GM19328 (cell line): ENCODE measurements around the gene GCHFR.

Source experiments
- ATAC-seq: cut with Tn5 transposase; IDR thresholded peaks from one replicate; pipeline ENCODE4 v1.9.1; 2021; ENCODE audit warnings: mild to moderate bottlenecking, moderate library complexity; ENCODE audit not compliant: unreplicated experiment

The GCHFR gene

DNA sequence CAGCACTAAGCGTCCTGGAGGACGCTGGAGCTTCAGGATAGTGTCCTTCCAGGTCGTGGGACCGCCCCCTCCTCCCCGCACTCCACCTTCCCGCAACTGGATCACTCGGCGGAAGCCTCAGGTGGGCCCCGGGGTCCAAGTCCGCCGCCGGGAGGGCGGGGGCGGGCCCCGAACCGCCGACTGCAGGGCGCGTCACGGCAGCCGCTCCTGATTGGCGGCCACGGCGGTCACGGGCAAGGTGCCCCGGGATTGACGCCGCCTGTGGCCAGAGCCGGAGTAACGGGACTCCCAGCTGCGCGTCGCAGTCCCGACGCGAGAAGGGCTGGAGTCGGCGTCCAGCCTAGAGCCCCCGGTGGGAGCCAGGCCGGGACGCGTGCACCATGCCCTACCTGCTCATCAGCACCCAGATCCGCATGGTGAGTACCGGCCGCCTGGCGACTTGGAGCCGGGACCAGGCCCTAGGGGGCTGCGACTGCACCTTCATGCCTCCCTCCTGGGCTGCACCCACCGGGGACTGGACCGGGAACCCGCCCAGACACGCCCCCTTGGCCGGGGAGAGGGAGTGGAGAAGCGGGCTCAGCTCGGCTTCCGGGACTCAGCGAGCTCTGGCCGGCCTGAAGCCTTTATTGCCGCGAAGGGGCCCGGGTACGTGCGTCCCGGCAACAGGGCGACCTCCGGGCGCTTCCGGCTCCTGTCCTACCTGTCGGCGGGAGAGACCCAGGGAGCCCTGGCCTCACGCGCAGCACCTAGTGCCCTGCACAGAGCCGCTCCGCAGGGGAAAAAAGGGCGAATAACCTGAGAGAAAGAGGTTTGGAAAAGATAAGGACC lies at the start of gene GCHFR:
GCHFR (plus strand) TSS at position 268 of the 828 bp plus-strand sequence; CDS start at position 381, 113 bp downstream.
- no peak for ATAC-seq

DNA sequence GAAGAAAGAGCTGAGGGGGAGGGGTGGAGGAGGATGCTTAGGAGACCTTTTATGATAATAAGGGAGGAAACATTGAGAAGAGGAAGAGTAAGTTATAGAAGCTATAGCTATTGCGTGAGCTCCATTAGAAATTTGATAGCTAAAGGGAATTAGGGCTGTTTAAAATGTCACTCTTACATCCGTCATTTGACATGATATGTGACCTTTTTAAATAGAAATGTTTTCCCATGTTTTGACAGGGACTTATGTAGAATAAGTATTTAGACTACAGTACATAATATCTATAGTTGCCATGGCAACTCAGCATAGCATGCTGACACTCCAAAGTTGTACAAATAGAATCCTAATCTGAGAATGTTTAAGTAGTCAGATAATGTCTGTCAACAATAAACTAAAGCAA lies 49.7 kb upstream of the GCHFR start:
- ATAC-seq = no peak

DNA sequence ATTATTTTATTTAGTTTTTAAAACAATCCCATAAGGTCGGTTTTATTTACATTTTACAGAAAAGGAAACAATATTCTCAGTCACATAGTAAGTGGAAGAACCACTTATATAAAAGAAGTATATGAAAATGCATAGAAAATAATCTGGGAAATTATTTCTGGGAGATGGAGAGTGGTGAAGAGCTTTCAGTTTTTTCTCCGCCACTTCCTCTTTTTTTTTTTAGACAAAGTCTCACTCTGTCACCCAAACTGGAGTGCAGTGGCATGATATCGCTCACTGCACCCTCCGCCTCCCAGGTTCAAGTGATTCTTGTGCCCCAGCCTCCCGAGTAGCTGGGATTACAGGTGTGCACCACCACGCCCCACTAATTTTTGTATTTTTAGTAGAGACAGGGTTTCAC lies 47.7 kb upstream of the GCHFR start:
- no peak for ATAC-seq

DNA sequence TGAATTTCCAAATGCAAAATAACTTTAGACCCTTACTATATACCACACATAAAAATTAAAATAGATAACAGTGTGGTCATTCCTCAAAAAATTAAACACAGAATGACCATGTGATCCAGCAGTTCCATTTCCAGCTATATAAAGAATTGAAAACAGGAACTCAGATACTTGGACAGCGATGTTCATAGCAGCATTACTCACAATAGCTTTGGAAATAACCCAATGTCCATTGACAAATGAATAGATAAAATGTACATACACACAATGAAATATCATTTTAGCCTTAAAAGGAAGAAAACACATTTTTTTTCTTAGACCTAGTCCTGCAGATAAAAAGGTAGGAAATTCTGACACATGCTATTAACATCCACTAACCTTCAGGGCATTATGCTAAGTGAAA lies 42.2 kb upstream of the GCHFR start:
- no peak for ATAC-seq

GRCh38 chr15:40722354-40722753 lies 41.5 kb upstream of the GCHFR start:
- no peak for ATAC-seq

DNA sequence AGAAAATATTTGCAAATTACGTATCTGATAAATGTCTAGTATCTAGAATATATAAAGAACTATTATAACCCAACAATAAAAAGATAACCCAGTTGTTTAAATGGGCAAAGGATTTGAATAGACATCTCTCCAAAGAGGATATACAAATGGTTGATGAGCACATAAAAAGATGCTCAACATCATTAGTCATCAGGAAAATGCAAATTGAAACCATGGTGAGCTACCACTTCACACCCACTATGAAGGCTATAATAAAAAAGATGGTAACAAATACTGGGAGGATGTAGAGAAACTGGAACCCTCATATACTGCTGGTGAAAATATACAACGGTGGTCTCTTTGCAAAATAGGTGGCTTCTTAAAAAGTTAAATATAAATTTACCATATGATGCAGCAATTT lies 40.9 kb upstream of the GCHFR start:
- ATAC-seq = no peak

GRCh38 chr15:40723919-40724318 lies 39.9 kb upstream of the GCHFR start:
- ATAC-seq = no peak

- no peak for ATAC-seq
These were observed 32.8 kb upstream of the GCHFR start for GRCh38 chr15:40731034-40731433.

GRCh38 chr15:40736575-40736974 lies 27.3 kb upstream of the GCHFR start:
- no peak for ATAC-seq

- ATAC-seq = no peak
These were observed 26.8 kb upstream of the GCHFR start for GRCh38 chr15:40737048-40737447.

- ATAC-seq = no peak
These were observed 24.8 kb upstream of the GCHFR start for GRCh38 chr15:40739047-40739446.

- ATAC-seq = no peak
These were observed 24.0 kb upstream of the GCHFR start for GRCh38 chr15:40739854-40740253.

DNA sequence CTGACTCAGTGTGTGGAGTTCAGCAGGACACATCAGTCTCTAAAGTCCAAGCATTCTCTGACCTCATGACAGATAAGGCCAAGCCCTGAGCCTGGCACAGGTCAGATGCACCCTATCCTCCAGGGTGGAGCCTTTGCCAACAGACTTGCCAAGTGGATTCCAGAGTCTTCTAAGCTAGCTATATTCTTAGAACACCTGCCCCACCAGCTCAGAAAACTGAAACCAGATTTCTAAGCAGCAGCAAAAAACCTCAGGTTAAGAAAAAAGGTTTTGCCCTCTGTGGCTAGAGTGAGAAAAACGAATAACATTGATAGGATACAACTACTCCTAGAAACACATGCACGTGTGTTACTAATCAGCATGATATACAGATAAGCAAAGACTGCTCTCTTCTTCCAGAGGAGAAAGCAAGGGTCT lies 20.4 kb upstream of the GCHFR start:
- ATAC-seq = no peak

GRCh38 chr15:40743921-40744814 lies 19.7 kb upstream of the GCHFR start:
- ATAC-seq = no peak

- no peak for ATAC-seq
These were observed 19.1 kb upstream of the GCHFR start for GRCh38 chr15:40744815-40745152.

- ATAC-seq = no peak
These were observed 16.9 kb upstream of the GCHFR start for GRCh38 chr15:40746916-40747418.

DNA sequence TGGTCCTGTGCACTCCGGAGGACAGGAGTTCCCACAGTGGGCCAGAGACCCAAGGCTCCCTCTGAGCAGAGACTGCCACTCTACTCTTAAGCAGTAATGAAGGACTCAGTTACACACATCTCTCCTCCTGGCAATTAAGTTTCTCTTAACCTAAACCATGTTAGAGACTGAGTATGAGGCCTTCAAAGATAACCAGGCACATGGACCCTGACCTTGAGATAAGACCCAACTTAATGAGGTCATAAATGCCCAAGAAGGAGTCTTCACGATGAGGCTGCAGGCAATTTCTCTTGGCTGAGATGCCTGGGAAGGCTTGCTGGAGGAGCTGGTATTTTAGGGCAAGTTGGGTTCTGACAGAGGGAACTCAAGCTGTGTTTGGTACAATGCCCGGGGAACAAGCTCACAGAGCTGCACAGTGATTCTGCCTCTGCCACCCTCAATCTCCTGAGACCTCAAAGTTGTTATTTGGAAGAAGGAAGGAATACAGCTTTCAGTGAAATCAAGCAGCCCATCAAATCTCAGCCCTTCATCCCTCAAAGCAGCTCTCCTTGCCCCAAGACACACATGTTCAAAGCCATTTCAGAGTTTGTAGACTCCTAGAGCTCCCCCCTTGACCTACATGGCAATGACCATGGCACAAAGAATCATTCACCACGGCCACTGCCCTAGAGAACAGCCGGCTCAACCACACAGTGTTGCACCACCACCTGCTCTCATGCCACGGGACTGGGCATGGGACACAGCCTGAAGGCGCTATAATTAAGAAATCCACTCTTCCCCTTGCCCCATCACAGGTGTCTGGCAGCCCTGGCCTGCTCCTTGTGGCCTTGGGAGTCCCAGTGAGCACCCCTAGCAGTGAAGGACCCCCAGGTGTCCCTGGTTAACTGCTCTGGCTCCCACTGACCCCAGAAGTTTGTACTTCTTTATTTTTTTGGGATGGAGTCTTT lies 15.9 kb upstream of the GCHFR start:
- ATAC-seq = no peak

GRCh38 chr15:40749151-40749630 lies 14.7 kb upstream of the GCHFR start:
- no peak for ATAC-seq

- ATAC-seq = no peak
These were observed 13.0 kb upstream of the GCHFR start for GRCh38 chr15:40750885-40751284.

DNA sequence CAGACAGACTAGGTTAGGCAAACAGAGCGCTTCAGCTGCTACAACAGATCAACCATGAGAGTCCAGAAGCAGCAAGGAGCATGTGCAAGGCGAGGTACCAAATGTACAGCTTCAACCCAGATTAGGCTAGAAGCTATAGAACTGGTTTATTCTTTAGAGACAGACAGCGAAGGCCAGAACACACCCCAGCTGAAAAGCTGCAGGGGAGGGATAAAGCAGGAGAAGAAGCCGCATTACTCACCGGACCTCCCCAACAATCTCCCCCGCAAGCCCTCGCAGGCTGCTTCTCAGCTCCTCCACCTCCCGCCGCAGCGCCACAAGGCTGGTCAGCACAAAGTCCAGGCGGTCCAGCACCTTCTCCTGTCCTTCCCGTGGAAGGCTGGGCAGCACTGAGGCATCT lies 12.1 kb upstream of the GCHFR start:
- no peak for ATAC-seq

DNA sequence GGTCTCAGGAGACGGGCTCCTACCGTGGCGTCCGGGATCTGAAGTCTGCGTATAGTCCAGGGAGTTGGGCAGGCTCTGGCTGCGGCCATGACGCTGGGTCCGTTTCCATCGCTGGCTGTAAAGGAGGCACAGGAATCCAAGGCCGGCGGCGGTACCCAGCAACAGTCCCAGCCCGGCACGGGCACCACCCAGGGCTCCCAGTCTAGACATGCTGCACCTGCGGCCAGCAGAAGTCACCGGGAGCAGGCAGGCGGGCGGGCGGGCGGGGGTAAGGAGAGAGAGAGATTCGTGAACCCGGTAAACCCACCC lies 9.3 kb upstream of the GCHFR start:
- no peak for ATAC-seq
